DND-41 (cell line): Measurements from ENCODE around the gene BRIP1.

Experiments used
- ATAC-seq: fragments of 200-7000 bp; cut with Tn5 transposase; 3 replicates; pipeline ENCODE4 v1.9.1; 2021; ENCODE audit warnings: low read depth; ENCODE audit not compliant: insufficient read depth
- DNase-seq: peaks from one replicate; pipeline ENCODE4 v3.0.0-alpha.2; 2020
- H2AFZ ChIP-seq: 2 replicates; pipeline ENCODE4 v1.6.0; 2012; ENCODE audit warnings: low read depth, low read length
- H3K27ac ChIP-seq: 2 replicates; pipeline ENCODE4 v1.5.1; 2012; ENCODE audit warnings: low read length, inconsistent platforms
- H3K27me3 ChIP-seq: fragments of 200-600 bp; sonication (generic); 2 replicates; pipeline ENCODE4 v1.6.0; 2012; ENCODE audit warnings: low read length, mild to moderate bottlenecking, inconsistent platforms; ENCODE audit not compliant: insufficient read depth, poor library complexity
- H3K36me3 ChIP-seq: 2 replicates; pipeline ENCODE4 v1.5.1; 2012; ENCODE audit warnings: low read length, inconsistent platforms; ENCODE audit not compliant: insufficient read depth
- H3K4me1 ChIP-seq: 2 replicates; pipeline ENCODE4 v1.5.1; 2012; ENCODE audit warnings: mild to moderate bottlenecking, low read length; ENCODE audit not compliant: insufficient read depth
- H3K4me2 ChIP-seq: 2 replicates; pipeline ENCODE4 v1.6.0; 2012; ENCODE audit warnings: mild to moderate bottlenecking, moderate library complexity, low read length, inconsistent platforms; ENCODE audit not compliant: insufficient read depth
- H3K4me3 ChIP-seq, 2 experiments: fragments of 200-600 bp in 1 of 2; shearing (Covaris generic) in 1 of 2; 2 replicates each; pipeline ENCODE4 v1.5.1; 2012 to 2016; ENCODE audit warnings: inconsistent platforms in 2 of 2, low read length in 2 of 2, mild to moderate bottlenecking in 2 of 2, low read depth in 1 of 2, moderate library complexity in 1 of 2
- H3K79me2 ChIP-seq: 2 replicates; pipeline ENCODE4 v1.6.0; 2012; ENCODE audit warnings: low read length, inconsistent platforms; ENCODE audit not compliant: insufficient read depth
- H3K9ac ChIP-seq: 2 replicates; pipeline ENCODE4 v1.6.0; 2012; ENCODE audit warnings: low read depth, mild to moderate bottlenecking, inconsistent platforms, low read length, moderate library complexity
- H3K9me3 ChIP-seq: 2 replicates; pipeline ENCODE4 v1.5.1; 2012; ENCODE audit warnings: low read length, moderate library complexity, mild to moderate bottlenecking, inconsistent platforms; ENCODE audit not compliant: insufficient read depth, severe bottlenecking
- H4K20me1 ChIP-seq: 2 replicates; pipeline ENCODE4 v1.6.0; 2012; ENCODE audit warnings: low read length; ENCODE audit not compliant: insufficient read depth
- EZH2 ChIP-seq: IDR thresholded peaks from 3 replicates; pipeline ENCODE4 v1.6.1; 2012; ENCODE audit warnings: borderline replicate concordance, low read depth, mild to moderate bottlenecking, moderate library complexity, low read length, inconsistent platforms; ENCODE audit not compliant: severe bottlenecking
- TF ChIP-seq, protein P1 (sequence below): IDR thresholded peaks from 2 replicates; pipeline ENCODE4 v1.5.1; 2012; ENCODE audit warnings: borderline replicate concordance, low read length, moderate library complexity, mild to moderate bottlenecking; ENCODE audit not compliant: poor library complexity, severe bottlenecking; ENCODE audit errors: extremely low read depth

Gene BRIP1

DNA sequence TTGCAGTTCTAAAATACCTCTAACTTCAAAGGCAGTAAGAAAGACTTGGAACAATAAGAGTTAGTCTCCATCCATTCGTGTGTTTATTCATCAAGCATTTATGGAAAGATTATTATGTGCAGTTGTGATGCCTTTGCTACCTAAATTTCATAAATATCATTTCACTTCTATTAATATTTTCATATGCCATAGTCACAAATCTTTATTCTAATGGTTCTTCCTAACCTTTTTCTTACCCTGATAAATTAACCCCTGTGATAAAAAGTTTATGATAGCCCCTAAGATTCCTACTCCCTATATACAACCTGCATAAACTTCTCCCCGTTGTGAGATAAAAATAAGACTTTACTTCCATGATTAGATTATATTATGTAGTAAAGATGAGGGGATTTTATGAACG is 94.9 kb downstream of the BRIP1 start:
- peaks cover 73% of the 10 kb centered on the region for H3K36me3 ChIP-seq

DNA sequence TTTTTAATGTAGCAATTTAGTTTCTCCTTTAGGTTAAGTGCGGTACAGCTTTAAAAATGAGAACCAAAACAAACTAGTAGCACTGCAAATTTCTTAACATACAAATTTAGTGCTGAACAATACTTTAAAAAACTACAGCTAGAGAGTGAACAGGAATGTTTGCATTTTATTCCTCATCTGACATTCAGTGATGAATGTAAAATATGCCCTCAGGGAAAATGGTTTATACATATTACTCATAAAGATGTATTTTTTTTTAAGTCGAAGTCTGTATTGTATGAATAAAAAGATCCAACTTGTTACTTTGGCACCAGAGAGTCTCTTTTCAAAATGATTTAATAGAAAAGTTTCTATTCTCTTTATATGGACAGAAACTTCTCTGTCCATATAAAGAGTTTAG is 96.8 kb downstream of the BRIP1 start:
- ATAC-seq (no peak), DNase-seq (no peak)
- no peak for TF ChIP-seq EZH2
- TF ChIP-seq, protein P1, sequence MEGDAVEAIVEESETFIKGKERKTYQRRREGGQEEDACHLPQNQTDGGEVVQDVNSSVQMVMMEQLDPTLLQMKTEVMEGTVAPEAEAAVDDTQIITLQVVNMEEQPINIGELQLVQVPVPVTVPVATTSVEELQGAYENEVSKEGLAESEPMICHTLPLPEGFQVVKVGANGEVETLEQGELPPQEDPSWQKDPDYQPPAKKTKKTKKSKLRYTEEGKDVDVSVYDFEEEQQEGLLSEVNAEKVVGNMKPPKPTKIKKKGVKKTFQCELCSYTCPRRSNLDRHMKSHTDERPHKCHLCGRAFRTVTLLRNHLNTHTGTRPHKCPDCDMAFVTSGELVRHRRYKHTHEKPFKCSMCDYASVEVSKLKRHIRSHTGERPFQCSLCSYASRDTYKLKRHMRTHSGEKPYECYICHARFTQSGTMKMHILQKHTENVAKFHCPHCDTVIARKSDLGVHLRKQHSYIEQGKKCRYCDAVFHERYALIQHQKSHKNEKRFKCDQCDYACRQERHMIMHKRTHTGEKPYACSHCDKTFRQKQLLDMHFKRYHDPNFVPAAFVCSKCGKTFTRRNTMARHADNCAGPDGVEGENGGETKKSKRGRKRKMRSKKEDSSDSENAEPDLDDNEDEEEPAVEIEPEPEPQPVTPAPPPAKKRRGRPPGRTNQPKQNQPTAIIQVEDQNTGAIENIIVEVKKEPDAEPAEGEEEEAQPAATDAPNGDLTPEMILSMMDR = no peak
- H3K27ac ChIP-seq = no peak overlapping the region
- no peaks in the 10 kb centered on the region for H3K27me3 ChIP-seq
- H3K4me3 ChIP-seq = no peak overlapping the region
- no peaks in the 10 kb centered on the region for H3K4me1 ChIP-seq
- H2AFZ ChIP-seq = no peak overlapping the region
- H3K4me2 ChIP-seq = no peak overlapping the region
- 0 out of 2 replicates have a peak, but pooled peaks cover 4% of the 10 kb centered on the region for H3K79me2 ChIP-seq
- H3K36me3 ChIP-seq = peaks cover 75% of the 10 kb centered on the region
- H3K9ac ChIP-seq = no peak overlapping the region
- no peaks in the 10 kb centered on the region for H4K20me1 ChIP-seq
- peaks cover 10% of the 10 kb centered on the region for H3K9me3 ChIP-seq

More for the DNA sequence above, 94.9 kb downstream of the BRIP1 start:
- no peak for TF ChIP-seq EZH2
- TF ChIP-seq, protein P1 = no peak
- Histone ChIP-seq H3K79me2 (0 out of 2 replicates have a peak, but pooled peaks cover 4% of the 10 kb centered on the region), H3K4me3 (no peak overlapping the region), H2AFZ (no peak overlapping the region), H3K4me2 (no peak overlapping the region), H4K20me1 (no peaks in the 10 kb centered on the region), H3K4me1 (no peaks in the 10 kb centered on the region), H3K27me3 (no peaks in the 10 kb centered on the region), H3K9me3 (peaks cover 17% of the 10 kb centered on the region), H3K27ac (no peak overlapping the region), H3K9ac (no peak overlapping the region)
- DNase-seq = no peak
- no peak for ATAC-seq

DNA sequence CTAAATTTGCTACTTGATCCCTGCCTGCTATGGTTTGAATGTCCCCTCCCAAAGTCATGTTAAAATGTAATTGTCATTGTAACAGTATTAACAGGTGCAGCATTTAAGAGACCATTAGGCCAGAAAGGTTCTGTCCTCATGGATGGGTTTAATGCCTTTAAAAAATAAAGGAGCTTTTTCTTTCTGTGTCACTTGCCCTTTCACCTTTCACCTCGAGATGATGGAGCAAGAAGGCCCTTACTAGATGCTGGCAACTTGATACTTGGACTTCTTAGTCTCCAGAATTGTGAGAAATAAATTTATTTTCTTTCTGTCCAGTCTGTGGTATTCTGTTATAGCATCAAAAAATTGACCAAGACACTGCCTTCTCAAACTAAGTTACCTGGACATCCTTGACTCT is 98.5 kb downstream of the BRIP1 start:
- DNase-seq (no peak), ATAC-seq (no peak)
- Histone ChIP-seq H3K4me3 (no peak overlapping the region), H3K9me3 (no peaks in the 10 kb centered on the region), H4K20me1 (no peaks in the 10 kb centered on the region), H3K4me1 (no peaks in the 10 kb centered on the region), H3K27ac (no peak overlapping the region), H3K4me2 (no peak overlapping the region), H3K36me3 (peaks cover 70% of the 10 kb centered on the region), H3K27me3 (no peaks in the 10 kb centered on the region), H3K79me2 (0 out of 2 replicates have a peak, but pooled peaks cover 4% of the 10 kb centered on the region), H2AFZ (no peak overlapping the region), H3K9ac (no peak overlapping the region)
- TF ChIP-seq, protein P1 = no peak
- TF ChIP-seq EZH2 = no peak

DNA sequence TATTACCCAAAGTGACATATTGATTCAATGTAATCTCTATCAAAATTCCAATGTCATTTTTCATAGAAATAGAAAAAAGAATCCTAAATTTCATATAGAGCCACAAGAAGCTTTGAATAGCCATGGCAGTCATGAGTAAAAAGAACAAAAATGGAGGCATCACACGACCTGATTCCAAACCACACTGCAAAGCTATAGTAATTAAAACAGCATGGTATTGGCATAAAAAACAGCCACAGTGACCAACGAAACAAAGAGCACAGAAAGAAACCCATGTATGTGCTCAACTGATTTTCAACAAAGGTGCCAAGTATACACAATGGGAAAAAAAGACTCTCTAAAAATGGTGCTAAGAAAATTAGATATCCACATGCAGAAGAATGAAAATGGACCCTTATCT is 101.5 kb downstream of the BRIP1 start:
- Histone ChIP-seq H3K9ac (no peak overlapping the region), H4K20me1 (no peaks in the 10 kb centered on the region), H2AFZ (no peak overlapping the region), H3K4me3 (no peak overlapping the region), H3K4me2 (no peak overlapping the region), H3K27me3 (no peaks in the 10 kb centered on the region), H3K9me3 (no peaks in the 10 kb centered on the region), H3K36me3 (peaks cover 64% of the 10 kb centered on the region; the same call in 1 of the 2 replicates), H3K27ac (no peak overlapping the region), H3K4me1 (peaks cover 10% of the 10 kb centered on the region; the same call in 1 of the 2 replicates), H3K79me2 (0 out of 2 replicates have a peak, but pooled peaks cover 4% of the 10 kb centered on the region)
- no peak for TF ChIP-seq EZH2
- TF ChIP-seq, protein P1 = no peak
- DNase-seq (no peak), ATAC-seq (no peak)
